HFFc6 (cell line): Measurements from ENCODE around the gene HBM. TPM values are rescaled to one million over a fixed set of nuclear protein-coding genes. Genes with fewer than 3 reads are reported as not detected.

Source experiments
- DNase-seq: peaks from one replicate; pipeline ENCODE4 v3.0.0-alpha.2; 2018
- H3K27ac Mint-ChIP-seq: 2 replicates; pipeline ENCODE4 v1.8.0; 2020; ENCODE audit warnings: mild to moderate bottlenecking, mixed read lengths
- H3K27me3 Mint-ChIP-seq: 2 replicates; pipeline ENCODE4 v1.8.0; 2021; ENCODE audit warnings: mild to moderate bottlenecking, moderate library complexity, mixed read lengths; ENCODE audit not compliant: insufficient read depth
- H3K36me3 Mint-ChIP-seq: 2 replicates; pipeline ENCODE4 v1.8.0; 2021; ENCODE audit warnings: low read depth, mixed read lengths
- H3K4me1 Mint-ChIP-seq: 2 replicates; pipeline ENCODE4 v1.8.0; 2020; ENCODE audit warnings: low read depth, mixed read lengths
- H3K4me3 Mint-ChIP-seq: 2 replicates; pipeline ENCODE4 v1.8.0; 2020; ENCODE audit warnings: mild to moderate bottlenecking, moderate library complexity, mixed read lengths
- H3K9me3 Mint-ChIP-seq: 2 replicates; pipeline ENCODE4 v1.8.0; 2020; ENCODE audit warnings: mild to moderate bottlenecking, mixed read lengths
- CTCF ChIP-seq: fragments of 200-600 bp; sonication (generic); IDR thresholded peaks from 2 replicates; pipeline ENCODE4 v1.5.0; 2021; ENCODE audit warnings: antibody characterized with exemption, mild to moderate bottlenecking
- total RNA-seq, 6 experiments: library from RNA; stranded (reverse); fragmentation: NEBNext Ultra II Directional; extraction: Animal tissue kit (Norgen Biotek cat#: 25700); gene quantifications; 2 replicates in 1 of 6; 3 replicates in 5 of 6; pipeline ENCODE4 v1.2.3, GENCODE V29; 2021

Gene HBM
- total RNA-seq, 6 experiments from 2014 or later = not detected

- H3K4me1 Mint-ChIP-seq = peaks cover 5% of the 10 kb centered on the region; the same call in 1 of the 2 replicates
- no peak for TF ChIP-seq CTCF
- 0 out of 2 replicates have a peak, but pooled peaks cover 4% of the 10 kb centered on the region for H3K36me3 Mint-ChIP-seq
- DNase-seq = peak; percentile 46
- peak overlapping the region; percentile 63 for H3K4me3 Mint-ChIP-seq
- H3K27me3 Mint-ChIP-seq = peaks cover 12% of the 10 kb centered on the region
- H3K27ac Mint-ChIP-seq = no peak overlapping the region
- H3K9me3 Mint-ChIP-seq = no peaks in the 10 kb centered on the region
These were observed 15.1 kb downstream of the HBM start for GRCh38 chr16:180681-181564.

GRCh38 chr16:181565-182021 is 15.8 kb downstream of the HBM start:
- Mint-ChIP-seq H3K4me3 (peak overlapping the region; percentile 24; the same call in 1 of the 2 replicates), H3K9me3 (no peaks in the 10 kb centered on the region), H3K27me3 (peaks cover 12% of the 10 kb centered on the region), H3K4me1 (peaks cover 5% of the 10 kb centered on the region; the same call in 1 of the 2 replicates), H3K36me3 (0 out of 2 replicates have a peak, but pooled peaks cover 4% of the 10 kb centered on the region), H3K27ac (no peak overlapping the region)
- DNase-seq = no peak
- peak; percentile 99 for TF ChIP-seq CTCF

GRCh38 chr16:183005-183404 is 17.2 kb downstream of the HBM start:
- TF ChIP-seq CTCF = no peak
- no peaks in the 10 kb centered on the region for H3K4me1 Mint-ChIP-seq
- H3K4me3 Mint-ChIP-seq = no peak overlapping the region
- H3K36me3 Mint-ChIP-seq = peaks cover 8% of the 10 kb centered on the region; the same call in 1 of the 2 replicates
- no peak overlapping the region for H3K27ac Mint-ChIP-seq
- DNase-seq = no peak
- H3K9me3 Mint-ChIP-seq = no peaks in the 10 kb centered on the region
- H3K27me3 Mint-ChIP-seq = peaks cover 6% of the 10 kb centered on the region

GRCh38 chr16:185213-185612 is 19.4 kb downstream of the HBM start:
- no peaks in the 10 kb centered on the region for H3K4me1 Mint-ChIP-seq
- TF ChIP-seq CTCF = no peak
- peaks cover 2% of the 10 kb centered on the region; the same call in 1 of the 2 replicates for H3K27me3 Mint-ChIP-seq
- no peaks in the 10 kb centered on the region for H3K9me3 Mint-ChIP-seq
- H3K36me3 Mint-ChIP-seq = peaks cover 21% of the 10 kb centered on the region; the same call in 1 of the 2 replicates
- H3K4me3 Mint-ChIP-seq = no peak overlapping the region
- H3K27ac Mint-ChIP-seq = no peak overlapping the region
- no peak for DNase-seq

- DNase-seq = no peak
- H3K9me3 Mint-ChIP-seq = no peaks in the 10 kb centered on the region
- no peak overlapping the region for H3K27ac Mint-ChIP-seq
- H3K4me3 Mint-ChIP-seq = no peak overlapping the region
- H3K27me3 Mint-ChIP-seq = peaks cover 2% of the 10 kb centered on the region; the same call in 1 of the 2 replicates
- peaks cover 21% of the 10 kb centered on the region; the same call in 1 of the 2 replicates for H3K36me3 Mint-ChIP-seq
- no peak for TF ChIP-seq CTCF
- no peaks in the 10 kb centered on the region for H3K4me1 Mint-ChIP-seq
These were observed 19.9 kb downstream of the HBM start for GRCh38 chr16:185691-186090.
